NCI-H748 (cell line): Measurements from ENCODE around the gene PCDH11Y.
"Not testable (repeated sequence)": the region's sequence is repeated elsewhere in the genome, so short reads cannot be mapped to it uniquely, and the experiment has no call there.

ENCODE experiments used
- DNase-seq: peaks from one replicate; lab custom pipeline; 2025; ENCODE audit not compliant: unreplicated experiment; lab: John Stamatoyannopoulos, UW

PCDH11Y gene, protein sequence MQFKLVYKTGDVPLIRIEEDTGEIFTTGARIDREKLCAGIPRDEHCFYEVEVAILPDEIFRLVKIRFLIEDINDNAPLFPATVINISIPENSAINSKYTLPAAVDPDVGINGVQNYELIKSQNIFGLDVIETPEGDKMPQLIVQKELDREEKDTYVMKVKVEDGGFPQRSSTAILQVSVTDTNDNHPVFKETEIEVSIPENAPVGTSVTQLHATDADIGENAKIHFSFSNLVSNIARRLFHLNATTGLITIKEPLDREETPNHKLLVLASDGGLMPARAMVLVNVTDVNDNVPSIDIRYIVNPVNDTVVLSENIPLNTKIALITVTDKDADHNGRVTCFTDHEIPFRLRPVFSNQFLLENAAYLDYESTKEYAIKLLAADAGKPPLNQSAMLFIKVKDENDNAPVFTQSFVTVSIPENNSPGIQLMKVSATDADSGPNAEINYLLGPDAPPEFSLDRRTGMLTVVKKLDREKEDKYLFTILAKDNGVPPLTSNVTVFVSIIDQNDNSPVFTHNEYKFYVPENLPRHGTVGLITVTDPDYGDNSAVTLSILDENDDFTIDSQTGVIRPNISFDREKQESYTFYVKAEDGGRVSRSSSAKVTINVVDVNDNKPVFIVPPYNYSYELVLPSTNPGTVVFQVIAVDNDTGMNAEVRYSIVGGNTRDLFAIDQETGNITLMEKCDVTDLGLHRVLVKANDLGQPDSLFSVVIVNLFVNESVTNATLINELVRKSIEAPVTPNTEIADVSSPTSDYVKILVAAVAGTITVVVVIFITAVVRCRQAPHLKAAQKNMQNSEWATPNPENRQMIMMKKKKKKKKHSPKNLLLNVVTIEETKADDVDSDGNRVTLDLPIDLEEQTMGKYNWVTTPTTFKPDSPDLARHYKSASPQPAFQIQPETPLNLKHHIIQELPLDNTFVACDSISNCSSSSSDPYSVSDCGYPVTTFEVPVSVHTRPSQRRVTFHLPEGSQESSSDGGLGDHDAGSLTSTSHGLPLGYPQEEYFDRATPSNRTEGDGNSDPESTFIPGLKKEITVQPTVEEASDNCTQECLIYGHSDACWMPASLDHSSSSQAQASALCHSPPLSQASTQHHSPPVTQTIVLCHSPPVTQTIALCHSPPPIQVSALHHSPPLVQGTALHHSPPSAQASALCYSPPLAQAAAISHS (N-terminal part only)

DNA sequence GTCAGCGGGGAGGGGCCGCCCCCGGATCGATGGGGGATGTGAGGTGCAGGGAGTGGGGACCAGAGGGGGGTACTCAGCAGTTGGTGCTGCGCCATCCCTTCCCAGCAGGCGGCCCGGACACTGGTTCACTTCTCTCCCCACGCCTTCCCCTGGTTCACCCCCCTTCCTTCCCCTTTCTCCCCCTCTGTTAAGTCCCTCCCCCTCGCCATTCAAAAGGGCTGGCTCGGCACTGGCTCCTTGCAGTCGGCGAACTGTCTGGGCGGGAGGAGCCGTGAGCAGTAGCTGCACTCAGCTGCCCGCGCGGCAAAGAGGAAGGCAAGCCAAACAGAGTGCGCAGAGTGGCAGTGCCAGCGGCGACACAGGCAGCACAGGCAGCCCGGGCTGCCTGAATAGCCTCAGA lies at the start of gene PCDH11Y:
Gene PCDH11Y (plus strand): TSS at position 240 of the 400 bp plus-strand sequence. CDS start 56,804 bp downstream, outside the sequence.
- not testable (repeated sequence) for DNase-seq

DNA sequence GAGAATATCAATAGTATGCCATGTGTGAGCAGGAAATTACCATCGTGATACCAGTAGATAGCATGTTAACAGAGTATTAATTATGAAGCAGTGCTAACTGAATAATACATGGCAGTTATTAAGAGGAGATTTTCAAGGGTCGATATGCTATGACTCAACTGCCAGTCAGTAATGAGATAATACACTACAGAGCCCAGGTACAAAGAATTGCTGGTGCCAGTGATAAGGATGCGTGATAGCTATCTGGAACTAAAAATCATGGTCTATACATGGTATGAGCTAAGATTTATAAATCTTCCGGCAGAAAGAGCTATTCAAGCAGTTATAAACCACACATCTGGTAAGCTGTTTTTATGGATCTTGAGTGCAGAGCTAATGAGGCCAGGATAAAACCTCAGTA lies 32.2 kb upstream of the PCDH11Y start:
- DNase-seq: not testable (repeated sequence)

- not testable (repeated sequence) for DNase-seq
Measured at GRCh38 chrY:4991743-4992400, 8.2 kb upstream of the PCDH11Y start.

GRCh38 chrY:4994892-4995291 lies 5.2 kb upstream of the PCDH11Y start:
- not testable (repeated sequence) for DNase-seq

- DNase-seq: not testable (repeated sequence)
Measured at GRCh38 chrY:5002476-5003184, 2.5 kb downstream of the PCDH11Y start.

DNA sequence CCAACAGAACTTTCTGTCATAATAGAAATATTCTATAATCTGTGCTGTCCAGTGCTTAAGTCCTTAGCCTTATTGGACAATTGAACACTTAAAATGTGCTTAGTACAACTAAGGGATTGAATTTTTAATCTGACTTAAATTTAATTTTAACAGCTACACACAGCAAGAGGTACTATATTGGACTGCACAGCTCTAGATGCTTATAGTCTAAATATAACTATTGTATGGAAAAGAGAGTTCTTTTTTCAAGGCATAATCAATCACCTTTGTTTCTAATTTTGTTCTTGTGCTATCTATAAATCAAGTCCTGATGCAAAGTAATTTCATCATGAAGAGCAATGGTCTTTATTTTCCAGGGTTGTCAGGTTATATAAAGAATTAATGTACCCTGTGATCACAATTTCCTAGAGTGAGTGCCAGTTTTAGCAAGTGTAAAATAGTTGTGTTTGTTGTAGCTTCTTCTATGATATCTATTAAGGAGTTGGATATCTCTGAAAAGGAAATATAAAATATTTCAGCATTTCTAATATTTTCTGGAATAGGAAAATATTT lies 39.0 kb downstream of the PCDH11Y start:
- not testable (repeated sequence) for DNase-seq

DNA sequence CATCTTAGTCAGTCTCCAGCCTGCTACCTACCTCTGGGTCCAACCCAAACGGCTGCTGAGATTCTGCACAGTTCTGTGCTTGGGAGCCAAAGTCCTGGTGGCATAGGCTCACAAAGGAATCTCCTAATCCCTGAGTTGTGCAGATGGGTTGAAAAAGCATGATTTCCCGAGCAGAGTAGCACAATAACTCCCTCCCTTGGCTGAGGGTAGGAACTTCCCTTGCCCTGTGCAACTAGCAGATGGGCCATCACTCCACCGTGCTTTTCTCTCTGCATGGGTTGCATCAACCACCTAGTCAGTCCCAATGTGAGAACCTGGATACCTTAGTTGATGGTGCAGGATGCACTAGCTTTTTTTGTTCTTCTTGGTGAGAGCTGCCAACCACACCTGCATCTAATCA lies 82.9 kb downstream of the PCDH11Y start:
- not testable (repeated sequence) for DNase-seq

DNA sequence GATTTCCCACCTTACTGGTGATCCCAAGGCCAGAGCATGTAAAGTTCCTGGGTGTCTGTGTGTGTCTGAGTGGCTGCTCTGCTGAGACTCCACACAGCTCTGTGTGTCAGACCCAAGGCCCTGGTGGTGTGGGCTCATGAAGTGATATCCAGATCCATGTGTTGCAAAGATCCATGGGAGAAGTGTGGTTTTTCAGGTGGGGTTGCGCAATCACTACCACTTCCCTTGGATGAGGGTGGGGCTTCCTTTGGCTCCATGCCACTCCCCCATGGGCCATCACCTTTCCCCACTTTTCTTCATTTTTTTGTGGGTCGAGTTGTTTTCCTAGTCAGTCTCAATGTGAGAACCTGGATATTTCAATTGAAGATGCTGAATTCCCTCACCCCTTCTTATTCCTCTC lies 182.9 kb downstream of the PCDH11Y start:
- DNase-seq: not testable (repeated sequence)

DNA sequence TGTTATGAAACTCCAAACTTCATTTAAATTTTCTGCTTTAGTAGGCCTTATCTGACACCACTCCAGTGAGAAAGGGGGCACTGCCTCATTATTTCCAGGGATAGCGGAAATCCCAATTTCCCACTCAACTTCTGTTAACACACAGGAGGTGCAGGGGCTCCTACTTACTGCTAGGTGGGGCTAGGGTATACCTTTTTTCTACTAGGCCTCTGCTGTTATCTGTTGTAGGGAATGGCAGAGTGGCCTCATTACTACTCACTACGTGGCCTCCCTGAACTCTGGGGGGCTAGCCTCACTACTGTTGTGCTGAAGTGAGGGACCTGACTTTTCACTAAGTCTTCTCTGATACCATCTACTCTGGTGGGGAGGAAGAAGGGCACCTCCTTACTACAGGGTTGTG lies 215.0 kb downstream of the PCDH11Y start:
- not testable (repeated sequence) for DNase-seq

- DNase-seq: not testable (repeated sequence)
Measured at GRCh38 chrY:5324931-5325330, 324.8 kb downstream of the PCDH11Y start.

DNA sequence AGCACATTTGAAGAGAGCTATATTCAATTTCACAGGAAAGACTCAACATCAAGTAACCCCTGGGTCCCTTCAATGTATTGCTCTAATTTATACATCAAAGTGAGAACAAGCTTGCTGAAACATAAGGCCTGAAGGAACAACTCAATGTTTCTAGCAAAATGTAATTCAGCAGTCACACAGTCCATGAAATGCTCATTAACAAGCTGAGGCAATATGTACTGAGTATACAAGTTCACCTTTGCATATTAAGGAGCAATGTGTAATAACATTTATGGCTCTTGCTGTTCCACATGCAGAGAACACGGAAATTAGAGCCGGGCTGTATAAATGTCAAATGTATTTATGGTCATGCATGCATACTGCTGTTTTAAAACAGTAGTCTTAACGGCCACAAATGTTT lies 342.1 kb downstream of the PCDH11Y start:
- DNase-seq: not testable (repeated sequence)

DNA sequence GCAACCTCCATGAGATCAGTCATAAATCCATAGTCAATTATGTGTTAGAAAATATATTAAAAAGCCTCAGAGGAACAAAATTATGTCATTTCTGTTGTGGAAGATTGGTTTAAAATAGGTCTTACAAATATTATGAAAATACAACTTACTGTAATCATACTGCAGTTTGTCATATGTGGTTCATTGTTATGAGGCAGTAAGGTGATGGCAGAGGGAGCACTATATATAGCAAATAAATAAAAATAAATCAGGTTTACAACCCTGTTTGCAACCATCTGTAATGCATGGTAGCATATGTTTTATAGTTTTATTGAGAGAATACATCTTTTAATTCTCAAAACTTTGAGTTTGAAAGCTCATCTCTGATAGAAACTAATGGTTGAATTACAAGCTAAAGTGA lies 543.6 kb downstream of the PCDH11Y start:
- not testable (repeated sequence) for DNase-seq

DNA sequence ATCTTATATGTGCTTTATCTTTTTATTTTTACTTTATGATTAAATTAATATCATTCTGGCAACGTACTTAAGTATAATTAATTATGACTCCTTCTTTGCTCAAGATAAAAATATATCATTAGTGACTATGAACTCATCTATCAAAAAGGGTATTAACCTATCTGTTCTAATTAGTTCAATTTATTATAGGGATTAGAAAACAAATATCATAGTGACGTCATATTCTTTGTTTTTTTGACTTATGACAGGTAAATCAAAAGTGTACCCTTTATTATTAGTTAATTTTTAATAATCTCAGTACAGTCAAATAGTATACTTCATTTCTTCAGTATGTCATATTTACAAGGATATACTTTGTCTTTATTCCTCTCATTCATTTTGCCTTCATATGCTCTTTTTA lies 638.5 kb downstream of the PCDH11Y start:
- not testable (repeated sequence) for DNase-seq

- DNase-seq: not testable (repeated sequence)
Measured at GRCh38 chrY:5679265-5679664, 679.2 kb downstream of the PCDH11Y start.

GRCh38 chrY:5708727-5709126 lies 708.6 kb downstream of the PCDH11Y start:
- DNase-seq: not testable (repeated sequence)

GRCh38 chrY:5709788-5710381 lies 709.8 kb downstream of the PCDH11Y start:
- not testable (repeated sequence) for DNase-seq

DNA sequence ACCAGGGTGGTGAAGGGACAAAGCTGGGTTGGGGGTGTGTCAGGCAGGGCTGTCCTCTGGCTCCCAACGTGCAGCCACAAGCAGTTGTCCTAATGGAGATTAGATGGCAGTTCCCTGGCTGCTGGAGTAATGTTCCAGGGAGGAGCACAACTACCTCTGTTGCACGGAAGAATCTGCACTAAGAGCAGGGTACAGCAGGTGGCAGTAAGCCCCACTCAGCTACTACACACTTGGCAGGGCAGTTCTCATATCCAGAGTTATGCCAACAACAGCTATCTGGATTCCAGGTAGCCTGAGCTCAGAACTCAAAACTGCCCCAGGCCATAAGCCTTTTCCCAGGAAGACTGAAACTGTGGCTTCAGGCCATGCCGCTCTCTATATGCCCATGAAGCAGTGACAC lies 761.3 kb downstream of the PCDH11Y start:
- DNase-seq: not testable (repeated sequence)

DNA sequence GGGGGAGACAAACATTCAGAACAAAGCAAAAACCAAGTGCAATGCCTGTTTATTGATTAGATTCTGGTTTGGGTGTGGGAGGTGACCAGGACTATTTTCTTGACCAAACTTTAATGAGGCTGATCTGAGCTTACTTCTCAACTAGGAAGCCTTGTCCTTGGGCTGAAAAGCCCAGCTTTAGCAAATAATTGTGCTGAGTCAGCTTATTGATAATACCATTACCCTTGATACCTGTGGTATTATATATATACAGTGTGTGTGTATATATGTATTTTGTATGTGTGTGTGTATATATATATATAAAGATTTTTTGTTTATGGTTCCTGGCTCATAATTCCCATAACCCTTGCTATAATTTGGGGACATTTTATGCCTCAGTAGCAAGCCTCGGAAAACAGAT lies 776.4 kb downstream of the PCDH11Y start:
- not testable (repeated sequence) for DNase-seq
